CD4-positive, alpha-beta T cell treated with Interleukin-4 for 4 hours (primary cell): ENCODE data around the gene CEP57L1.
"Not testable (repeated sequence)": the region's sequence is repeated elsewhere in the genome, so short reads cannot be mapped to it uniquely, and the experiment has no call there.

ENCODE experiments used
- DNase-seq: peaks from one replicate; pipeline ENCODE4 v3.0.0-alpha.2; 2020

The CEP57L1 gene

DNA sequence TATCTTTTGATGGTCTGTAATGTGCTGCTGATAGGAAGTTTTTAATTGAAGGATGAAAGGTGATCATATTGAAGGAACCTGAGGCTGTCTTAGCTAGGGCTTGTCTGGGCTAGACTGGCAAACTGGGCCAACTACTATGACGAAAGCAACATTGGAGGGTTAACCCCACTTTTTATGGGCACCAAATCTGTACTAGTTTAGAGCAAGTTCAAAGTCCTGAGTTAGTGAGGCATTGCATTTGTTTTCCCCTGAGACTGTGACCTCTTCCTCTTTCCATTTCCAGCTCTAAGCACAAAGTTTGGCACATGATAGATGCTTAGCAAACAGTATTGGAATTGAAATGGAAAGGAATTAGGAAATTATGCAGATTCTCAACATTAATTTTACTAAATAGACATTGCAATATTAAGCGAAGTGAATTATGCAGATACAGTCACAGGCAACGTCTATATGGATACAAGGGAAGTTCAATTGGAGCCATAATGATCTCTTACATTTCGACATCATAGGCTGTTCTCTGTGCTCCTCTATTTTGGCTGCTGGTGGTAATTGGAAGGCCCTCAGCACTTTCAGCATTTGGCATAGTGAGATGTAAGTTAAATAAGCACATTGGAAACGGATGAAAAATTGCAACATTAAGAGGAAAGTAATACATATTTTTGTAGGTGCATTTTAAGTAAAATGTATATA, 22.2 kb downstream of the CEP57L1 start:
- no peak for DNase-seq

GRCh38 chr6:109118337-109118736, 23.0 kb downstream of the CEP57L1 start:
- DNase-seq = no peak

DNA sequence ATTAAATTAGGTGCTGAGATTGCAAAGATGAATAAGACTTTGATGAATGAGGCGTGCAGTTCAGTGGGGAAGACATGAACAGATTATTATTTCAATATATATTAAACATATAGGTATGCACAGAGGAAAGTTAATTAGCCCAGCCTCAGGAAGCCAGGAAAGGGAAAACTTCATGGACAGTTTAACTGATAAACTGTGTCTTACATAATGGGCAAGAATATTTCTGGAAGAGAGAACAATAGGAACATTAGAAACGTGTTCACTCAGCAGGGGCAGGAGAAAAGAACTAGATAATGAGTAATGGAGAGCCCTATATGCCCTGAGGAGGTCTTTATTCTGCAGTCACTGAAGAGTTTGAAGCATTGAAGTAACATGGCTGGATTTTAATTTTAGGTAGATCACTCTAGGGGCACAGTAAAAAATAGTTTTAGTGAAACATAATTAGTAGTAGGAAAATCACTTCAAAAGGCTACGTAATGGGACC, 23.6 kb downstream of the CEP57L1 start:
- DNase-seq = no peak

DNA sequence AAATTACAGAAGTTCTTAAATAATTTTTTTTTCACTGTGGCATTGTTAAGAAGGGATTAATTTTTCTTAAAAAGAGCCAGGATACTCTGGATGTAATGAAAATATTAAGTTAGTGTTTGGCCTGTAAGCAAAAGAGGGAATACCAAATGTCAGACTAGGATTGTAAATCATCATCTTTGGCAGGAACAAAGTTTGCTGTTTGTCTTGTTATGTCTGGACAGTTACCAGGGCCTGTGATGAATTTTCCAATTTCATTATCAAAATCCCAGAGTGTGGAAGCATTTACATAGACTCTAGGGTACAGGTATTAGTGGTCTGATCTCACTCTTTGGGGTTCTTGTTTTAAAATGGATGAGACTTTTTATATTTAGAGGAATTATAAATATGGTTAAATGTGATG, 26.1 kb downstream of the CEP57L1 start:
- no peak for DNase-seq

DNA sequence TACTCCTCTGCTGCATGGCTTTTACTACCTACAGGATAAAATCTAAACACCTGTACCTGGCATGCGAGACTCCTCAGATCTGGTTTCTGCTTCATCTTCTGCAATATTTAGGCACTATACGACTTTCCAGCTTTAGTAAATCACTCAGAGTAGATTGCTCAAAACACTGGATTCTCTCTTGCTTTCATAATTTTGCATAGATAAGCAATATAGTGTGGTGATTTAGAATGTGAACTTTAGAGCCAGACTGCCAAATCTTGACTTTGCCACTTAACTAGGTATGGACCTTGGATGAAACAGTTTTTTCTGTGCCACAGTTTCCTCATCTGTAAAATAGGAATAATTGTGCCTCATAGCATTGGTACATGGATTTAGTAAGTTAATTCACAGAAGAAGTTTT, 28.9 kb downstream of the CEP57L1 start:
- DNase-seq = no peak

DNA sequence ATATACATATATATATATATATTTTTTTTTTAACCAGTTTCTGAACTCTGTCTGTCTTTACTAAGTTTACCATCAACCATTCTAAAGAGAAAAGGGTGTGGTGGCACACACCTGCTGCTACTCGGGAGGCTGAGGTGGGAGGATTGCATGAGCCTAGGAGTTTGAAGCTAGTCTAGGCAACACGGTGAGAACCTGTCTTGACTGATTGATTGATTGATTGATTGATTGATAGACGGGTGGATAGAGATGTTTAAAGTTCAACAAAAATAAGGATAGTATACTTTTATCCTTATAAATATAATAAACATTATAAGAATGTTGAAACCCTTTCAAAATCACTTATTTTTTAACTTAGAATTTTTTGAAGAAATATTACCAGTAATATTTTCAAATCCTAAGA, 30.2 kb downstream of the CEP57L1 start:
- no peak for DNase-seq

GRCh38 chr6:109130065-109130464, 34.8 kb downstream of the CEP57L1 start:
- DNase-seq = no peak

DNA sequence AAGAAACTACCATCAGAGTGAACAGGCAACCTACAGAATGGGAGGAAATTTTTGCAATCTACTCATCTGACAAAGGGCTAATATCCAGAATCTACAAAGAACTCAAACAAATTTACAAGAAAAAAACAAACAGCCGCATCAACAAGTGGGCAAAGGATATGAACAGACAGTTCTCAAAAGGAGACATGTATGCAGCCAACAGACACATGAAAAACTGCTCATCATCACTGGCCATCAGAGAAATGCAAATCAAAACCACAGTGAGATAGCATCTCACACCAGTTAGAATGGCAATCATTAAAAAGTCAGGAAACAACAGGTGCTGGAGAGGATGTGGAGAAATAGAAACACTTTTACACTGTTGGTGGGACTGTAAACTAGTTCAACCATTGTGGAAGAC, 40.3 kb downstream of the CEP57L1 start:
- DNase-seq = not testable (repeated sequence)

DNA sequence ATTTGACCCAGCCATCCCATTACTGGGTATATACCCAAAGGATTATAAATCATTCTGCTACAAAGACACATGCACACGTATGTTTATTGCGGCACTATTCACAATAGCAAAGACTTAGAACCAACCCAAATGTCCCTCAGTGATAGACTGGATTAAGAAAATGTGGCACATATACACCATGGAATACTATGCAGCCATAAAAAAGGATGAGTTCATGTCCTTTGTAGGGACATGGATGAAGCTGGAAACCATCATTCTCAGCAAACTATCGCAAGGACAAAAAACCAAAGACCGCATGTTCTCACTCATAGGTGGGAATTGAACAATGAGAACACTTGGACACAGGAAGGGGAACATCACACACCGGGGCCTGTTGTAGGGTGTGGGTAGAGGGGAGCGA, 40.7 kb downstream of the CEP57L1 start:
- not testable (repeated sequence) for DNase-seq

DNA sequence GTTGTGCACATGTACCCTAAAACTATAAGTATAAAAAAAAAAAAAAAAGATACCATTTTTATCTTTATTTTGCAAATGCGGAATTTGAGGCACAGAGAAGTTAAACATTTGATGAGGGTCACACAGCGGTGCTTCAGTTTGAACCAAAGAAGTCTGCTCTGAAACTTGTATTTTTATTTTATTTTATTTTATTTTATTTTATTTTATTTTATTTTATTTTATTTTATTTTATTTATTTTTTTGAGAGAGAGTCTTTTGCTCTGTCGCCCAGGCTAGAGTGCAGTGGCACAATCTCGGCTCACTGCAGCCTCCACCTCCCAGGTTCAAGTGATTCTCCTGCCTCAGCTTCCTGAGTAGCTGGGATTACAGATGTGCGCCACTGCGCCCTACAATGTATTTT, 41.2 kb downstream of the CEP57L1 start:
- DNase-seq = not testable (repeated sequence)

- DNase-seq = no peak
These were observed 43.8 kb downstream of the CEP57L1 start for GRCh38 chr6:109139109-109139508.

DNA sequence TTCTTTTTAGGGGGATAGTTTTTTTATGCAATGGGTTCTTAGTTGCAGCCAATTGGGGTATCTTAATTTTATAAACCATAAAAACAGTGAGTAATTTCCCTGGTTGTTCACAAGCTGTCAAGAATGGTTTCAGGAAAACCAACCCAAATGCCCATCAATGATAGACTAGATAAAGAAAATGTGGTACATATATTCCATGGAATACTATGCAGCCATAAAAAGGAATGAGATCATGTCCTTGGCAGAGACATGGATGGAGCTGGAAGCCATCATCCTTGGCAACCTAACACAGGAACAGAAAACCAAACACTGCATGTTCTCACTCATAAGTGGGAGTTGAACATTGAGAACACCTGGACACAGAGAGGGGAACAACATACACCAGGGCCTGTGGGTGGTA, 46.8 kb downstream of the CEP57L1 start:
- DNase-seq = not testable (repeated sequence)

DNA sequence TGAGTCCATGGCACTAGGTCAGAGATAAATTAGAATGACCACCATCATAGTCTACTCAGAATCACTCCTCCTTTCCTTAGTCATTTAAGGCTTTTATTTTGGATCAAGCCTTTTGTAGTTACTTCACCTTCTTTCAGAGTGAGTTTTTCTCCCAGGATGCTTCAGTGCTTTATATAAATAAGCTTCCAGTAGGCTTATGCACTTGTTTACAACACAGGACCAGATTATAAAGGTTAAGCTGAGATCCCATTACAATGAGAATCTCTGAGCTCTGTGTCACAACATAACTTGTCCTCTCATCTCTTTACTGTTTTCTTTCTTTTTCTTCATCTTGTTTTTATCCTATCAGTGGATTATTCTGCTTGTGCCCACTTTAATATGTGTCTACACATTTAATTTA, 47.9 kb downstream of the CEP57L1 start:
- DNase-seq = no peak

DNA sequence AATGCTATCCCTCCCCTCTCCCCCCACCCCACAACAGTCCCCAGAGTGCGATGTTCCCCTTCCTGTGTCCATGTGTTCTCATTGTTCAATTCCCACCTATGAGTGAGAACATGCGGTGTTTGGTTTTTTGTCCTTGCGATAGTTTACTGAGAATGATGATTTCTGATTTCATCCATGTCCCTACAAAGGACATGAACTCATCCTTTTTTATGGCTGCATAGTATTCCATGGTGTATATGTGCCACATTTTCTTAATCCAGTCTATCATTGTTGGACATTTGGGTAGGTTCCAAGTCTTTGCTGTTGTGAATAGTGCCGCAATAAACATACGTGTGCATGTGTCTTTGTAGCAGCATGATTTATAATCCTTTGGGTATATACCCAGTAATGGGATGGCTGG, 52.9 kb downstream of the CEP57L1 start:
- not testable (repeated sequence) for DNase-seq

- DNase-seq = not testable (repeated sequence)
These were observed 53.4 kb downstream of the CEP57L1 start for GRCh38 chr6:109148716-109149115.

DNA sequence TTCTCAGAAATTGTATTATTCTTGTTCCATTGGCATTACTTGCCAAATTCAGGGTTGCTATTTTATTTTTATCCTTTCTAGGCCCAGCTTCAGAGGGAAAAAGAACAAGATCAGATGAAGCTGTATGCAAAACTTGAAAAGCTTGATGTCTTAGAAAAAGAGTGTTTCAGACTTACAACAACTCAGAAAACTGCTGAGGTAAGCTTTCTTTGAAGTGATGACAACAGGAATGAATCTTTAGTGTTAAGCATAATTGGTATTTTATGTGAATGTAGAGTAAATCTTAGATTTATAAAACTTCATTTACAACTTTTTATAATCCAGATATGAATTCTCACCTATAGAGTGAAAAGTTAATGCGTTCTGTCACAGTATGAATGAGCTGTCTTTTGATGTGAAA, 58.4 kb downstream of the CEP57L1 start:
- no peak for DNase-seq

DNA sequence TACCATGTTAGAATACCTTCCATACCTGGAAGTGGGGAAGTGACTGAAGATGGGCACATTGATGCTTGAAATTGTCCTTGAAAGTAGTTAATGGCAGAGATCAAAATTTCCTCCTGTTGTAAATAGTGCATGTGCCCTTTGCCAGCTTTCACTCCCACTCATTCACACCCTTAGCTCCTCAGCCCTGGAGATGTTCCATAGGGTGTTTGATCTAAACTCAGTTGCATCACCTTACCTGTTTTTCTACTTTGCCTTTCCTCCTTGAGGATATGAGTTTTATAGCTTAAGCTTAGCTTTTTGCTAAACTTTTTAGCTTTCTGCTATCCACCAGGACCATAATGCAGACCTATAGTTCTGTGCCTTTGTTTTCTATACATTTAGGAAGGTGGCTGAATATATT, 69.0 kb downstream of the CEP57L1 start:
- DNase-seq = no peak

DNA sequence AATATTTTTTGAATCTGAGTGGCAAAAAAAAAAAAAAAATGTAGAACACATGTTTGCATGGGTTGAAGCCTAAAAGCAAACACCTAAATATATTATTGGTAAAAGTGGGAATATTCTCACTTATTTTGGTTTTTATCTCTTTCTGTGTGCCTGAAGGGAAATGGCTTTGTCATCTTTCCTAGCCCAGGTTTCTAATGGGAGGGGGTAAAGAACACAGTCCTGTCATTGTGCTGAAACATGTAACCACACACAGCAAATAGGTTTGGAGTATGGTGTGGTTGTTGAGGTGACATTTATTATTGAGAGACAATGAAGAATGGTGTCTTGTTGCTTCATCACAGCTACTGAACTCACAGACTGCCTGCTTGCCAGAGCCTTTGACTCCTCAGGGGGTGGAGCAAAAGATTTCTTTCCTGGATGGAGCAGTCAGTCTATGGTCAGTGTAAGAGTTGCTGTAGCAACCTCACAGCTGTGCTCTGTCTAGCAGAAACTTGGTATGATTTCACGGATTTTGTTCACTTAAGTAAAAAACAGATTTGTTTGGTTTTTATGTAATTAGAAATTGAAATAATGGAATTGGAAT, 70.2 kb downstream of the CEP57L1 start:
- DNase-seq = no peak

DNA sequence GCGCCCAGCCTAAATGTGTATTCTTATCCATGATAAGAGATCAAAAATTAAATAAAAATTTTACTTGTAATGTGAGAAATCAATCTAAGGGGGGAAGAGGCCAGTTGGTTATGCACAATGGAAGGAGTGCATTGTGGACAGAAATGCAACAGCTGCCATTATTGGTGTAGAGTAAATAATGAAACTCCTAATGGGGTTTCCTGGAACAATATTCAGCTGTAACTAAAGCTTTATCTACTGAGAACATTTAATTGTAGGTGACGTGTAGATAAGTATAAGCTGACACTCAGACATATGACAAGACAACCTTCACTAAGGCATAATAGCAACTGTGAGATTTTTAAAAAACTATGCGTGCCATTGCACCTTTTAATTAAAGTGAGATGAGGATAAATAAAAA, 71.4 kb downstream of the CEP57L1 start:
- no peak for DNase-seq

DNA sequence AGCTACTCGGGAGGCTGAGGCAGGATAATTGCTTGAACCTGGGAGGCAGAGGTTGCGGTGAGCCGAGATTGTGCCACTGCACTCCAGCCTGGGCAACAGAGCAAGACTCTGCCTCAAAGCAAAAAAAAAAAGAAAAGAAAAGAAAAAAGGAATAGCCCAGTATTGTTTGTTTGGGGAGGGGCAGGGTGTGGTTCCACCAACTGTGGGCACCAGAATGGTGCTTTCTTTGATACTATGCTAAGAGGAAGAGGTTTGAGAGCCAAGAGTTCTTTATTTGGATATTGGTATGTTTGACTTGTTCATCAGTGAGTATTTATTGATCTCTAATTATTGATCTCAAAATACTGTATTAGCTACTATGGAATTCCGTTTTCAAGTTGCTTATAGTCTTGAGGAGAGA, 72.3 kb downstream of the CEP57L1 start:
- no peak for DNase-seq

GRCh38 chr6:109170333-109170732, 75.0 kb downstream of the CEP57L1 start:
- no peak for DNase-seq

- DNase-seq = no peak
These were observed 76.9 kb downstream of the CEP57L1 start for GRCh38 chr6:109172101-109172746.

GRCh38 chr6:109174916-109175315, 79.6 kb downstream of the CEP57L1 start:
- no peak for DNase-seq

- DNase-seq = no peak
These were observed 83.6 kb downstream of the CEP57L1 start for GRCh38 chr6:109178921-109179320.
